ENCODE data around the gene HMG20A. TPM values are rescaled to one million over a fixed set of nuclear protein-coding genes. Genes with fewer than 3 reads are reported as not detected.
A peak's percentile ranks its signal among the peaks of the same experiment; 100 is the strongest.

The HMG20A gene
- total RNA-seq, 1 donor from 2014 or later: 35.5 TPM

DNA sequence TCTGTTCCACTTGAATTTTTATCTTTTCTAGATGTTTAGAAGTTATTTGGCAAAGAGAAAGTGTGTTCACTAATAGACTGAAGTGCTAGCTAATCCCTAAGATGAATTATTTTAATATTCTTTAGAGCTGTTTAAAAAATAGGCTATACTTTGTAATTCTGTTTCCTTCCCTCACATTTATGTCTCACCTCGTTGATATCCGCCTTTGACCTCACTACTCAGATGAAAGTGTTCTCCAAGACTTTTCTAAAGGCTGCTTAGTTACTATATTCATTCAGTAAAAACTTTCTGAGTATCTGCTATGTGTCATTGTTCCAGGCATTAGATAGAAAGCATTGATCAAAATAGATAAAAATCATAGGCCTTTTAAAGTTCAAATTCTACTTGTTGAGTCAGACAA lies 38.3 kb downstream of the HMG20A start:
- H3K27ac Mint-ChIP-seq (ENCODE audit: unreplicated experiment): no peak overlapping the region
- H3K36me3 Mint-ChIP-seq (ENCODE audit: low read depth): peaks cover 17% of the 10 kb centered on the region
- H3K27me3 Mint-ChIP-seq (ENCODE audit: low read depth): no peaks in the 10 kb centered on the region

DNA sequence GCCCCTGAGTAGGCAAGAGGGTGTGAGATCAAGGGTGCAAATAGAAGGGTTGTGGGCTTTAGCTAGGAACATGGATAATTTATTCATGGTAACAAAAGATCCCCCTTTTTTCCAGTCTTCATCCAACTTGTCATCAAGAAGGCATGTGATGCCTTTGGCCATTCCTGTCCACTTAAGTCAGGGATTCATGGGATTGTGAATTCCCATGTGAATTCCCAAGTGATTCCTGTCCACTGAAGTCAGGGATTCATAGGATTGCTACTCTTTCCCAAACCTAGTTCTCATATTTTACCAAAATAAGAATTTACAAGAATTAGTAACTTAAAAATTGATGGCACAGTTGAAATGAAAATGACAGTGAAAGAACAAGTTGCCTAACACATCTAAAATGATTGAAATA lies 40.8 kb downstream of the HMG20A start:
- TF ChIP-seq, protein P1, sequence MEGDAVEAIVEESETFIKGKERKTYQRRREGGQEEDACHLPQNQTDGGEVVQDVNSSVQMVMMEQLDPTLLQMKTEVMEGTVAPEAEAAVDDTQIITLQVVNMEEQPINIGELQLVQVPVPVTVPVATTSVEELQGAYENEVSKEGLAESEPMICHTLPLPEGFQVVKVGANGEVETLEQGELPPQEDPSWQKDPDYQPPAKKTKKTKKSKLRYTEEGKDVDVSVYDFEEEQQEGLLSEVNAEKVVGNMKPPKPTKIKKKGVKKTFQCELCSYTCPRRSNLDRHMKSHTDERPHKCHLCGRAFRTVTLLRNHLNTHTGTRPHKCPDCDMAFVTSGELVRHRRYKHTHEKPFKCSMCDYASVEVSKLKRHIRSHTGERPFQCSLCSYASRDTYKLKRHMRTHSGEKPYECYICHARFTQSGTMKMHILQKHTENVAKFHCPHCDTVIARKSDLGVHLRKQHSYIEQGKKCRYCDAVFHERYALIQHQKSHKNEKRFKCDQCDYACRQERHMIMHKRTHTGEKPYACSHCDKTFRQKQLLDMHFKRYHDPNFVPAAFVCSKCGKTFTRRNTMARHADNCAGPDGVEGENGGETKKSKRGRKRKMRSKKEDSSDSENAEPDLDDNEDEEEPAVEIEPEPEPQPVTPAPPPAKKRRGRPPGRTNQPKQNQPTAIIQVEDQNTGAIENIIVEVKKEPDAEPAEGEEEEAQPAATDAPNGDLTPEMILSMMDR (IDR thresholded peaks at IDR 0.05): no peak
- no peaks in the 10 kb centered on the region for H3K9me3 Mint-ChIP-seq (ENCODE audit: low read depth)
- no peak for DNase-seq (ENCODE audit: low spot score)
- H3K27ac Mint-ChIP-seq (ENCODE audit: unreplicated experiment): peak overlapping the region; percentile 55
- H3K27me3 Mint-ChIP-seq (ENCODE audit: low read depth): no peaks in the 10 kb centered on the region
- peaks cover 21% of the 10 kb centered on the region for H3K36me3 Mint-ChIP-seq (ENCODE audit: low read depth)
- H3K4me3 Mint-ChIP-seq (ENCODE audit: unreplicated experiment): no peak overlapping the region
- H3K4me1 Mint-ChIP-seq (ENCODE audit: low read depth): peaks cover 21% of the 10 kb centered on the region

More for the DNA sequence above, 38.3 kb downstream of the HMG20A start:
- Mint-ChIP-seq H3K9me3 (ENCODE audit: low read depth) (no peaks in the 10 kb centered on the region), H3K4me3 (ENCODE audit: unreplicated experiment) (no peak overlapping the region), H3K4me1 (ENCODE audit: low read depth) (peaks cover 45% of the 10 kb centered on the region)
- TF ChIP-seq, protein P1 (IDR thresholded peaks at IDR 0.05): no peak
- no peak for DNase-seq (ENCODE audit: low spot score)

DNA sequence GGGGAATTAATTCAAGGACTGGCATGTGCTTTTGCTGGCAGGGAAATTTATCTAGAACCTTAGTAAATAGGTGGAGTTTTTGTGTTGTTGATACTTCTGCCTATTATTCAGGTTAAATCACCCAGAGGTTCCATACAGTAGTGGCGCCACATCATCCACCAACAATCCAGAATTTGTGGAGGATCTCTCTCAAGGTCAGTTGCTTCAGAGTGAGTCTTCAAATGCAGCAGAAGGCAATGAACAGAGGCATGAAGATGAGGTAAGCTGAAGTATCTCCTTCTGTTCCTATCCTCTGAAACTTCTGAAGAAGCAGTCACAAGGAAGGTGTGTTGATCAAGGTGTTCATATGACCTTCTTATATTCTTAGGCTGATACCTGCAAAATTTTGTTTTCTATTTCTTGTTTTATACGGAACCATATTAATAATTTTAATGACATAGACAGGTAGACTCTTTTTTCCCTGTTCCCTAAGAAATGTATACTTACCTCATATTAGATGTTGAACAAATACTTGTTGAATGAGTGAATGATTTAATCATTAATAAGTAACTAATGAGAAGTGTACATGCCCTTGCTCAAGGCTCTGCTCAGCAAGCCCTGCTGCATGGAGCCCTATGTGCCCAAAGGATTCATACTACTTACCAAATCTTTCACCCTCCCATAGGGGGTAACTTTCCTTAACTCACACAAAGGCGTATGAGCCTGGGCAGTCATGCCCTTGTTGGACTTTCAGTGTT lies 43.6 kb downstream of the HMG20A start:
- Mint-ChIP-seq H3K4me1 (ENCODE audit: low read depth) (no peaks in the 10 kb centered on the region), H3K9me3 (ENCODE audit: low read depth) (no peaks in the 10 kb centered on the region), H3K27ac (ENCODE audit: unreplicated experiment) (no peak overlapping the region), H3K4me3 (ENCODE audit: unreplicated experiment) (no peak overlapping the region), H3K36me3 (ENCODE audit: low read depth) (peaks cover 32% of the 10 kb centered on the region), H3K27me3 (ENCODE audit: low read depth) (no peaks in the 10 kb centered on the region)
- TF ChIP-seq, protein P1 (IDR thresholded peaks at IDR 0.05): no peak
- no peak for DNase-seq (ENCODE audit: low spot score)

DNA sequence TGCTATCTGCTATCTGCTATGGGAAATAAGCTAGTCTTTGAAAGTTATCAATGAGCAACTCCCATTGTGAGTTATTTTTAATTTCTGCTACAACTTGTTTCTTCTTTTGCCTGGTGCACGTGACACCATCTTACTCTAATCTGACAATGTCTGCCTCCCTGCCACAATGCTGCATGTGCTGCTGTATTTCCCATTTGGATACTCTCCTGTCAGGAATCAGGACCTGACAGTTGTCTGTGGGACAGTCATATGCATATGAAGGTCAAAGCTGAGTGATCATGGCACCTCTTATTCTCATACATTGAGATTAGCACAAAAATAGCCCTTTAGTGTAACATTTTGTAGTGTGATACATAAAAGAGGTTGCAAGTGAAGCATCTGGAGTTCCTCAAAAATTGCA lies 45.8 kb downstream of the HMG20A start:
- Mint-ChIP-seq H3K9me3 (ENCODE audit: low read depth) (no peaks in the 10 kb centered on the region), H3K4me3 (ENCODE audit: unreplicated experiment) (no peak overlapping the region), H3K27me3 (ENCODE audit: low read depth) (no peaks in the 10 kb centered on the region), H3K4me1 (ENCODE audit: low read depth) (peaks cover 5% of the 10 kb centered on the region), H3K27ac (ENCODE audit: unreplicated experiment) (no peak overlapping the region), H3K36me3 (ENCODE audit: low read depth) (peaks cover 25% of the 10 kb centered on the region)
- TF ChIP-seq, protein P1 (IDR thresholded peaks at IDR 0.05): no peak
- no peak for DNase-seq (ENCODE audit: low spot score)

DNA sequence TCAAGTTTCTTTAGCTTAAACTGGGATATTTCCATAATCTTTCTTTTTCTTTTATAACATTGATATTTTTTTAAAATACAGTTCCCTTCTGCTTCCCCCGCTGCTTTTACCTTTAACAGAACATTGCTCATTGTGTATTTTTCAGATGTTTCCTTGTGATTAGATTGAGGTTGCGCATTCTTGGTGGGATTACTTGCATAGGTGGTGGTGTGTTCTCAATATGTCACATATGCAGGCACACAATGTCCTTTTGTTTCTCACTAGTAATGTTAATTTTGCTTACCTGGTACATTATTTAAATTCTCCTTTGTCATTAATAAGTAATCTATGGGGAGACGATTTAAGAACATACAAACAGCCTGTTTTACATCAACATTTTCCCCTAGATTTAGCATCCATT lies 48.2 kb downstream of the HMG20A start:
- Mint-ChIP-seq H3K36me3 (ENCODE audit: low read depth) (peaks cover 30% of the 10 kb centered on the region), H3K9me3 (ENCODE audit: low read depth) (no peaks in the 10 kb centered on the region), H3K4me1 (ENCODE audit: low read depth) (peaks cover 12% of the 10 kb centered on the region), H3K27me3 (ENCODE audit: low read depth) (no peaks in the 10 kb centered on the region), H3K4me3 (ENCODE audit: unreplicated experiment) (no peak overlapping the region), H3K27ac (ENCODE audit: unreplicated experiment) (no peak overlapping the region)
- TF ChIP-seq, protein P1 (IDR thresholded peaks at IDR 0.05): no peak
- no peak for DNase-seq (ENCODE audit: low spot score)
